Measurements from ENCODE around the gene BUD23.

DNA sequence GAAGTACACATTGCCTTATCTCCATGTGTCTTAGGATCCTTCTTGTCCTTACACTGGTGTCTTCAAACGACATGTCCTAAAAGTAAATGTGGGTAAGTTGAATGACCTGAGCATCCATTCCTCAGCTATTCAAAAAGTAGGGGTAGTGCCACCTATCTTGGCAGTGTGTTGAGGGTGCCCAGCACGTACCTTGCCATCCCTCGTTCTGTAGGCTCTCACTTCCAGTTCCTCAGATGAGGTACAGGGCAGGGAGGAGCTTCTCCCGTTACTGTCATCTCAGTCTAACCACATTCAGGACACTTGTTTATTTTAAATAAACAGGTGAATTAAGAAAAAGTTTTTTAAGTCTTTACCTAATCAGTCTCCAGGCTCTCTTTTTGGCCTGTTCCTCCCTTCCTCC, 13.0 kb downstream of the BUD23 start:
- TF ChIP-seq POLR2A (IDR thresholded peaks at IDR 0.05) (no peak), POLR2AphosphoS5 (IDR thresholded peaks at IDR 0.05) (no peak)
- TF ChIP-seq, protein P1, sequence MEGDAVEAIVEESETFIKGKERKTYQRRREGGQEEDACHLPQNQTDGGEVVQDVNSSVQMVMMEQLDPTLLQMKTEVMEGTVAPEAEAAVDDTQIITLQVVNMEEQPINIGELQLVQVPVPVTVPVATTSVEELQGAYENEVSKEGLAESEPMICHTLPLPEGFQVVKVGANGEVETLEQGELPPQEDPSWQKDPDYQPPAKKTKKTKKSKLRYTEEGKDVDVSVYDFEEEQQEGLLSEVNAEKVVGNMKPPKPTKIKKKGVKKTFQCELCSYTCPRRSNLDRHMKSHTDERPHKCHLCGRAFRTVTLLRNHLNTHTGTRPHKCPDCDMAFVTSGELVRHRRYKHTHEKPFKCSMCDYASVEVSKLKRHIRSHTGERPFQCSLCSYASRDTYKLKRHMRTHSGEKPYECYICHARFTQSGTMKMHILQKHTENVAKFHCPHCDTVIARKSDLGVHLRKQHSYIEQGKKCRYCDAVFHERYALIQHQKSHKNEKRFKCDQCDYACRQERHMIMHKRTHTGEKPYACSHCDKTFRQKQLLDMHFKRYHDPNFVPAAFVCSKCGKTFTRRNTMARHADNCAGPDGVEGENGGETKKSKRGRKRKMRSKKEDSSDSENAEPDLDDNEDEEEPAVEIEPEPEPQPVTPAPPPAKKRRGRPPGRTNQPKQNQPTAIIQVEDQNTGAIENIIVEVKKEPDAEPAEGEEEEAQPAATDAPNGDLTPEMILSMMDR (IDR thresholded peaks at IDR 0.05 in 8 of 11, conservative IDR thresholded peaks at IDR 0.05 in 3 of 11), result no peak

All from spleen (tissue), 7 donors.